Nephron progenitor cell (in vitro differentiated cells): Measurements from ENCODE around the gene NAMPT.
A peak's percentile ranks its signal among the peaks of the same experiment; 100 is the strongest.
"Not testable (repeated sequence)": the region's sequence is repeated elsewhere in the genome, so short reads cannot be mapped to it uniquely, and the experiment has no call there.

Experiments used
- DNase-seq: peaks from one replicate; pipeline ENCODE4 v3.0.0; 2021
- H3K27ac Mint-ChIP-seq: 2 replicates; pipeline ENCODE4 v1.8.0; 2021; ENCODE audit warnings: mild to moderate bottlenecking, moderate library complexity, mixed read lengths
- H3K27me3 Mint-ChIP-seq: 2 replicates; pipeline ENCODE4 v1.8.0; 2021; ENCODE audit warnings: mild to moderate bottlenecking, low read depth, mixed read lengths; ENCODE audit not compliant: poor library complexity
- H3K36me3 Mint-ChIP-seq: 2 replicates; pipeline ENCODE4 v1.8.0; 2021; ENCODE audit warnings: low read depth, mixed read lengths
- H3K4me1 Mint-ChIP-seq: 2 replicates; pipeline ENCODE4 v1.8.0; 2021; ENCODE audit warnings: mixed read lengths
- H3K4me3 Mint-ChIP-seq: 2 replicates; pipeline ENCODE4 v1.8.0; 2021; ENCODE audit warnings: mild to moderate bottlenecking, moderate library complexity, mixed read lengths
- H3K9me3 Mint-ChIP-seq: 2 replicates; pipeline ENCODE4 v1.8.0; 2021; ENCODE audit warnings: mild to moderate bottlenecking, moderate library complexity, mixed read lengths
- CTCF ChIP-seq: fragments of 200-600 bp; sonication (generic); IDR thresholded peaks from 2 replicates; pipeline ENCODE4 v1.5.0; 2021; ENCODE audit warnings: antibody characterized with exemption

The NAMPT gene

DNA sequence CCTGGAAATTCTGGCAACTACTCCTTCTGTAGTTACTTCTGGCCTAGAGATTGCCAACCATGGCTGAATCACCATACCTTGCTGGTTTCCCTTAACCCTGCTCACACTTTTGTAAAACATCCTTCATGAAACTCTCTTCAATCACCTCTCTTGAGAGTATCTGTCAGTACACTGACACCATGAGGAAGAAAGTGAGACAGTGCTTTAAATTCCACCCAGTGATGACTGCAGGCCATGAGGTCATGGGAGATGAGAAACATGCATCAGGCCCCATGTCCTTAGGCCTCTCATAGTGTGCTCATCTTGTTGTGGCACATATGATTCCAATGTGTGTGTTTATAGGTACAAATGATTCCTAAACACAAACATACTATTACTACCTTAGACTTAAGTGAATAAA lies 24.6 kb upstream of the NAMPT start:
- Mint-ChIP-seq H3K36me3 (no peaks in the 10 kb centered on the region), H3K9me3 (no peaks in the 10 kb centered on the region), H3K27me3 (peaks cover 8% of the 10 kb centered on the region), H3K4me1 (peaks cover 5% of the 10 kb centered on the region), H3K27ac (no peak overlapping the region), H3K4me3 (no peak overlapping the region)
- TF ChIP-seq CTCF = no peak
- no peak for DNase-seq

DNA sequence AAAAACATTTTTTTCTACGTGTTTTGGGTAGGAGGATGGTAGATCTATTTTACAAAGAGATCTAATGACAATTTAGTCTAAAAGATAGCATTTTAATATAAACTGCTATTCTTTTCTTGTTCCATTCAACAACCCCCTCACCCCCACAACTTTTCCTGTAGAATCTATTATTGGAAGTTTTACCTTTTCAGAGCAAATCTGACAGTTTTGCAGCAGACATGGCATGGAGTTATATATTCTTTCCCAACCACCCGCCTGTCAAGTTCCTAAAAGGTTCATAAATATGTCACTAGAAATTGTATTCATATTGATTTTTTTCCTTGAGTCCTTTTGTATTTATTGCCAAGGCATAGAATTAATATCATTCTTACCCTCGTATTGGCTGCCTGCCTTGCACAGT lies 21.5 kb upstream of the NAMPT start:
- TF ChIP-seq CTCF = no peak
- Mint-ChIP-seq H3K4me1 (peaks cover 5% of the 10 kb centered on the region), H3K4me3 (no peak overlapping the region), H3K9me3 (peaks cover 25% of the 10 kb centered on the region), H3K36me3 (no peaks in the 10 kb centered on the region), H3K27ac (no peak overlapping the region), H3K27me3 (peaks cover 8% of the 10 kb centered on the region)
- no peak for DNase-seq

GRCh38 chr7:106305732-106306131 lies 20.9 kb upstream of the NAMPT start:
- peaks cover 9% of the 10 kb centered on the region for H3K27me3 Mint-ChIP-seq
- no peaks in the 10 kb centered on the region for H3K36me3 Mint-ChIP-seq
- H3K27ac Mint-ChIP-seq = peak overlapping the region; percentile 44
- H3K9me3 Mint-ChIP-seq = peaks cover 30% of the 10 kb centered on the region
- H3K4me3 Mint-ChIP-seq = no peak overlapping the region
- no peak for TF ChIP-seq CTCF
- DNase-seq = no peak
- peaks cover 5% of the 10 kb centered on the region for H3K4me1 Mint-ChIP-seq

DNA sequence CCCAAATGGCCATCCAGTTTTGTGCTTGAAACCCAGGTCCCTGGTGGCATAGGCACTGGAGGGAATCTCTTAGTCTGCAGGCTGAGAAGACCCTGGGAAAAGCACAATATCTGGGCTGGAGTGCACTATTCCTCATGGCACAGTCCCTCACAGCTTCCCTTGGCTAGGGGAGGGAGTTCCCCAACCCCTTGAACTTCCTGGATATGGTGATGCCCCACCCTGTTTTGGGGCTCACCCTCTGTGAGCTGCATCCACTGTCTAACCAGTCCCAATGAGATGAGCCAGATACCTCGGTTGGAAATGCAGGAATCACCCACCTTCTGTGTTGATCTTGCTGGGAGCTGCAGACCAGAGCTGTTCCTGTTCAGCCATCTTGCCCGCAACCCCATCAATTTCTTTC lies 19.8 kb upstream of the NAMPT start:
- no peak for DNase-seq
- Mint-ChIP-seq H3K4me3 (no peak overlapping the region), H3K4me1 (peaks cover 5% of the 10 kb centered on the region), H3K36me3 (no peaks in the 10 kb centered on the region), H3K9me3 (peaks cover 38% of the 10 kb centered on the region), H3K27ac (no peak overlapping the region), H3K27me3 (peaks cover 11% of the 10 kb centered on the region)
- TF ChIP-seq CTCF = no peak

DNA sequence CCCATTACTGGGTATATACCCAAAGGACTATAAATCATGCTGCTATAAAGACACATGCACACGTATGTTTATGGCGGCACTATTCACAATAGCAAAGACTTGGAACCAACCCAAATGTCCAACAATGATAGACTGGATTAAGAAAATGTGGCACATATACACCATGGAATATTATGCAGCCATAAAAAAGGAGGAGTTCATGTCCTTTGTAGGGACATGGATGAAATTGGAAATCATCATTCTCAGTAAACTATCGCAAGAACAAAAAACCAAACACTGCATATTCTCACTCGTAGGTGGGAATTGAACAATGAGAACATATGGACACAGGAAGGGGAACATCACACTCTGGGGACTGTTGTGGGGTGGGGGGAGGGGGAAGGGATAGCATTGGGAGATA lies 13.8 kb upstream of the NAMPT start:
- H3K4me1 Mint-ChIP-seq, DNase-seq, H3K27me3 Mint-ChIP-seq, H3K36me3 Mint-ChIP-seq, H3K27ac Mint-ChIP-seq, H3K4me3 Mint-ChIP-seq: not testable (repeated sequence)
- peaks cover 54% of the 10 kb centered on the region for H3K9me3 Mint-ChIP-seq

DNA sequence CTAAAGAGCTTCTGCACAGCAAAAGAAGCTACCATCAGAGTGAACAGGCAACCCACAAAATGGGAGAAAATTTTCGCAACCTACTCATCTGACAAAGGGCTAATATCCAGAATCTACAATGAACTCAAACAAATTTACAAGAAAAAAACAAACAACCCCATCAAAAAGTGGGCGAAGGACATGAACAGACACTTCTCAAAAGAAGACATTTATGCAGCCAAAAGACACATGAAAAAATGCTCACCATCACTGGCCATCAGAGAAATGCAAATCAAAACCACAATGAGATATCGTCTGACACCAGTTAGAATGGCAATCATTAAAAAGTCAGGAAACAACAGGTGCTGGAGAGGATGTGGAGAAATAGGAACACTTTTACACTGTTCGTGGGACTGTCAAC lies 13.4 kb upstream of the NAMPT start:
- not testable (repeated sequence) for H3K27me3 Mint-ChIP-seq, H3K36me3 Mint-ChIP-seq, H3K4me3 Mint-ChIP-seq, DNase-seq, H3K4me1 Mint-ChIP-seq, H3K27ac Mint-ChIP-seq
- peaks cover 50% of the 10 kb centered on the region for H3K9me3 Mint-ChIP-seq

GRCh38 chr7:106294334-106294733 lies 9.6 kb upstream of the NAMPT start:
- H3K4me1 Mint-ChIP-seq = no peaks in the 10 kb centered on the region
- H3K4me3 Mint-ChIP-seq = no peak overlapping the region

More at GRCh38 chr7:106294334-106294733, 9.6 kb upstream of the NAMPT start:
- H3K36me3 Mint-ChIP-seq = no peaks in the 10 kb centered on the region
- H3K27ac Mint-ChIP-seq = no peak overlapping the region
- no peak for DNase-seq
- H3K9me3 Mint-ChIP-seq = peaks cover 18% of the 10 kb centered on the region
- H3K27me3 Mint-ChIP-seq = no peaks in the 10 kb centered on the region
- TF ChIP-seq CTCF = no peak
